ENCODE data around the gene RIMBP3B. TPM values are rescaled to one million over a fixed set of nuclear protein-coding genes. Genes with fewer than 3 reads are reported as not detected.
"Not testable (repeated sequence)": the region's sequence is repeated elsewhere in the genome, so short reads cannot be mapped to it uniquely, and the experiment has no call there.

The RIMBP3B gene
- total and polyA plus RNA-seq, 9 of the 15 experiments (the other 6 are each of a cell fraction or from before 2014, with no cell fraction given): 0.01 to 0.55 (median 0.16) TPM; not detected in 1

DNA sequence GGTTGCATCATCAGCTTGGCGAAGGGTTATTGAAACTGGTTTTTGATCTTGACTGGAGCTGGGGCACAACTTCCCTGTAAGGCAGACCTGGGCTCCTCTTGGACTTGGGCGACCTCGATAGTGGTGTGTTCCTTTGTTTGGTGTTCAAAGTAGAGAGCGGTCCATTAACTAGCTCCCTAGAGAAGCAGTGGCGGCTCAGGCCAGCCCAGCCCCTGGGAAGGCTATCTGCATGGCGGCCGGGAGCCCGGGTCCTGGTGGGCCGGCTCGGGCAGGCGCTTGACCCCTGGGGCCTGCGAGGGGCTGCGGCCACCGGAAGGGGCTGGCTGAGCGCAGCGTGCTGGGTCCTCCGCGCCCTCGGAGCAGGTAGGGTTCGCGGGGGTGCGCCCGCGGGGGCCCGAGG, 32.8 kb downstream of the RIMBP3B start:
- H3K27me3 ChIP-seq (ENCODE audit: control insufficient read depth in 2 of 2, insufficient read depth in 2 of 2, low read length in 2 of 2); H3K9me3 ChIP-seq (replicated peaks; ENCODE audit: control insufficient read depth, insufficient read depth, low read depth, low read length); H3K36me3 ChIP-seq (ENCODE audit: control insufficient read depth, insufficient read depth, low read length); H3K4me1 ChIP-seq (replicated peaks in 1 of 2; ENCODE audit: control insufficient read depth in 2 of 2, insufficient read depth in 2 of 2, low read length in 2 of 2); H4K20me1 ChIP-seq (replicated peaks; ENCODE audit: control insufficient read depth, insufficient read depth, low read length); H3K79me2 ChIP-seq (ENCODE audit: control insufficient read depth, insufficient read depth, low read length); H3K4me3 ChIP-seq; FAIRE-seq; BruUV-seq (replicated peaks); POLR2A ChIA-PET; intact Hi-C loops (cut with micrococcal nuclease); DNase-seq (ENCODE audit: extremely low read depth in 1 of 4, low spot score in 3 of 4); CTCF ChIA-PET (ENCODE audit: low intra/inter-chr PET ratio); H3K9me1 ChIP-seq (ENCODE audit: control insufficient read depth, insufficient read depth, low read length): not testable (repeated sequence)
- Histone ChIP-seq H3K4me2 (ENCODE audit: insufficient read depth, low read length) (peak overlapping the region; percentile 61), H3K9ac (ENCODE audit: insufficient read depth in 1 of 2, low read depth in 2 of 2, low read length in 2 of 2) (peak overlapping the region in 1 of 2 experiments; percentile 43; a peak in 1 of 4 replicates), H3K27ac (ENCODE audit: extremely low read depth, low read depth, low read length) (peak overlapping the region; percentile 50; the same call in 1 of the 3 replicates), H2AFZ (ENCODE audit: low read depth, low read length) (peak overlapping the region; percentile 85)
- in situ Hi-C loops (cut with MboI): loop anchor here (25.0 kb wide), 2 partner anchors 521 to 1121 kb away; no protein-coding TSS in a partner anchor
- ATAC-seq: peak; percentile 41
- WGBS (ENCODE audit: insufficient coverage, low coverage, missing lambda C conversion rate): 22% methylated on average over 6 of the region's 25 CpGs

DNA sequence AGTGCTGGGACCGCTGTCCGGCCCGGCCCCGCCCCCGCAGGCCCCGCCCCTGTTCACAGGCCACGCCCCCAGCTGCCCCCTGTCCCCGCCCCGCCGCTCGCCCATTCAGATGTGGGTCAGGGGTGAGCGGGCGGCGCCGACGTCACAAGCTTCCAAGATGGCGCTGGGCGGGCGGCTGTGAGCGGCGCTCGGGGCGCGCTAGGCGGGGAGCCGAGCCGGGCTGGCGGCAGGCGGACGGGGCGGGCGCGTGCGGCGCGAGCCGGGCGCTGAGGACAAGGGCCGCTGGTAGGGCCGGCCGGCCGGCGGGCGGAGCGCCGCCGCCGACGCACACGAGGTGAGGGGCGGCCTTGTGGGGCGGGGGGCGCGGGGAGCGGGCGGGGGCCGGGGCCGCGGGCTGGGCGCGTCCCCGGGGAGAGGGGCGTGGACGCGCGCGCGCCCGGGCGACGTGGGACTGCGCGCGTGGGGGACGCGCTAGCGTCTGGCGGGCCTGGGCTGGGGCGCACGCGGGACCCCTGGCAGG, 33.7 kb downstream of the RIMBP3B start, which contains the start of gene HIC2:
TSS of gene HIC2 (plus strand) at position 145 of the 520 bp plus-strand sequence. CDS start 25,461 bp downstream, outside the sequence.
- H3K79me2 ChIP-seq (ENCODE audit: control insufficient read depth, insufficient read depth, low read length); CTCF ChIA-PET (ENCODE audit: low intra/inter-chr PET ratio); H3K4me1 ChIP-seq (replicated peaks in 1 of 2; ENCODE audit: control insufficient read depth in 2 of 2, insufficient read depth in 2 of 2, low read length in 2 of 2); H4K20me1 ChIP-seq (replicated peaks; ENCODE audit: control insufficient read depth, insufficient read depth, low read length); H3K9me3 ChIP-seq (replicated peaks; ENCODE audit: control insufficient read depth, insufficient read depth, low read depth, low read length); POLR2A ChIA-PET; H3K27me3 ChIP-seq (ENCODE audit: control insufficient read depth in 2 of 2, insufficient read depth in 2 of 2, low read length in 2 of 2); DNase-seq (ENCODE audit: extremely low read depth in 1 of 4, low spot score in 3 of 4); H3K36me3 ChIP-seq (ENCODE audit: control insufficient read depth, insufficient read depth, low read length); BruUV-seq (replicated peaks); FAIRE-seq; intact Hi-C loops (cut with micrococcal nuclease); H3K9me1 ChIP-seq (ENCODE audit: control insufficient read depth, insufficient read depth, low read length); TF ChIP-seq NR2C2 (CRISPR knock-in tag; IDR thresholded peaks at IDR 0.05): not testable (repeated sequence)
- peak within 1 kb of the TSS; percentile 85 for H2AFZ ChIP-seq (ENCODE audit: low read depth, low read length)
- peak within 1 kb of the TSS; percentile 54 for H3K4me3 ChIP-seq
- TF ChIP-seq, protein P1, sequence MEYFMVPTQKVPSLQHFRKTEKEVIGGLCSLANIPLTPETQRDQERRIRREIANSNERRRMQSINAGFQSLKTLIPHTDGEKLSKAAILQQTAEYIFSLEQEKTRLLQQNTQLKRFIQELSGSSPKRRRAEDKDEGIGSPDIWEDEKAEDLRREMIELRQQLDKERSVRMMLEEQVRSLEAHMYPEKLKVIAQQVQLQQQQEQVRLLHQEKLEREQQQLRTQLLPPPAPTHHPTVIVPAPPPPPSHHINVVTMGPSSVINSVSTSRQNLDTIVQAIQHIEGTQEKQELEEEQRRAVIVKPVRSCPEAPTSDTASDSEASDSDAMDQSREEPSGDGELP (CRISPR knock-in tag; IDR thresholded peaks at IDR 0.05; ENCODE audit: borderline replicate concordance): 0 out of 2 replicates have a peak, but pooled peaks have one; percentile 11
- TF ChIP-seq, protein P2, sequence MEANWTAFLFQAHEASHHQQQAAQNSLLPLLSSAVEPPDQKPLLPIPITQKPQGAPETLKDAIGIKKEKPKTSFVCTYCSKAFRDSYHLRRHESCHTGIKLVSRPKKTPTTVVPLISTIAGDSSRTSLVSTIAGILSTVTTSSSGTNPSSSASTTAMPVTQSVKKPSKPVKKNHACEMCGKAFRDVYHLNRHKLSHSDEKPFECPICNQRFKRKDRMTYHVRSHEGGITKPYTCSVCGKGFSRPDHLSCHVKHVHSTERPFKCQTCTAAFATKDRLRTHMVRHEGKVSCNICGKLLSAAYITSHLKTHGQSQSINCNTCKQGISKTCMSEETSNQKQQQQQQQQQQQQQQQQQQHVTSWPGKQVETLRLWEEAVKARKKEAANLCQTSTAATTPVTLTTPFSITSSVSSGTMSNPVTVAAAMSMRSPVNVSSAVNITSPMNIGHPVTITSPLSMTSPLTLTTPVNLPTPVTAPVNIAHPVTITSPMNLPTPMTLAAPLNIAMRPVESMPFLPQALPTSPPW (CRISPR knock-in tag; IDR thresholded peaks at IDR 0.05): 0 out of 2 replicates have a peak, but pooled peaks have one; percentile 13
- 0 out of 2 replicates have a peak, but pooled peaks have one; percentile 31 for TF ChIP-seq POLR2H (tag; IDR thresholded peaks at IDR 0.05; ENCODE audit: low read depth)
- TF ChIP-seq NR2C1 (IDR thresholded peaks at IDR 0.05): 0 out of 2 replicates have a peak, but pooled peaks have one; percentile 18
- TF ChIP-seq NR2C1 (tag; IDR thresholded peaks at IDR 0.05): 0 out of 2 replicates have a peak, but pooled peaks have one; percentile 28
- peak; percentile 71 for TF ChIP-seq NR2C2 (tag; IDR thresholded peaks at IDR 0.05)
- TF ChIP-seq RBFOX2 (IDR thresholded peaks at IDR 0.05; ENCODE audit: low read depth, low read length): peak; percentile 47
- in situ Hi-C loops (cut with MboI): loop anchor here (25.0 kb wide), 2 partner anchors 520 to 1120 kb away; no protein-coding TSS in a partner anchor
- H3K27ac ChIP-seq (ENCODE audit: extremely low read depth, low read depth, low read length): peak within 1 kb of the TSS; percentile 75; the same call in 2 of the 3 replicates
- WGBS (ENCODE audit: insufficient coverage, low coverage, missing lambda C conversion rate): under 1% methylated on average over 21 of the region's 81 CpGs
- peak within 1 kb of the TSS; percentile 51 to 89; a peak in 3 of 4 replicates for H3K9ac ChIP-seq (ENCODE audit: insufficient read depth in 1 of 2, low read depth in 2 of 2, low read length in 2 of 2)
- peak within 1 kb of the TSS; percentile 76 for H3K4me2 ChIP-seq (ENCODE audit: insufficient read depth, low read length)
- peak; percentile 85 for ATAC-seq

Data from K562 (cell line).